ENCODE results near the gene GAS7. TPM values are rescaled to one million over a fixed set of nuclear protein-coding genes. Genes with fewer than 3 reads are reported as not detected.
A peak's percentile ranks its signal among the peaks of the same experiment; 100 is the strongest.

GAS7 gene
- total RNA-seq, 2 experiments from 2014 or later = 0.27 to 0.44 TPM

DNA sequence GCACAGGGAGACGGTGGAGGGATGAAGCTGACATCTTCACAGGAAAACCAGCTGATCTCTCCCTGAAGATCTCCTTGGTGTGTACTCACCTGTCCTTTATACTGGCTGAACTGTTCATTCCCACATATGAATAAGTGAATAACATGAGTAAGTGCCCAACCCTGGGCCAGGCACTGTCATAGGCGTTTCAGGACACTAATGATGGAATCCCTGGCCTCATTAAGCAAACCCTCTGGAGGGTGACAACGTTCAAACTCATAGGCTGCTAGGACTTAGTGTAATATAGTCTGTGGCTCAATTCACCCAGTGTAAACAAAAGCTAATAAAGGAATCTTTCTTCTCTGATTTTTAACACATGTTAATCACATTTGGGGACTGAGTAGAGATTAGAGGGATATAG, 24.5 kb downstream of the GAS7 start:
- DNase-seq = no peak
- Mint-ChIP-seq H3K4me1 (peaks cover 18% of the 10 kb centered on the region), H3K27me3 (peaks cover 9% of the 10 kb centered on the region), H3K4me3 (no peak overlapping the region), H3K27ac (no peak overlapping the region), H3K9me3 (no peaks in the 10 kb centered on the region), H3K36me3 (ENCODE audit: low read depth) (peaks cover 2% of the 10 kb centered on the region)
- POLR2A ChIA-PET = no interaction called here
- CTCF ChIA-PET = no interaction called here

DNA sequence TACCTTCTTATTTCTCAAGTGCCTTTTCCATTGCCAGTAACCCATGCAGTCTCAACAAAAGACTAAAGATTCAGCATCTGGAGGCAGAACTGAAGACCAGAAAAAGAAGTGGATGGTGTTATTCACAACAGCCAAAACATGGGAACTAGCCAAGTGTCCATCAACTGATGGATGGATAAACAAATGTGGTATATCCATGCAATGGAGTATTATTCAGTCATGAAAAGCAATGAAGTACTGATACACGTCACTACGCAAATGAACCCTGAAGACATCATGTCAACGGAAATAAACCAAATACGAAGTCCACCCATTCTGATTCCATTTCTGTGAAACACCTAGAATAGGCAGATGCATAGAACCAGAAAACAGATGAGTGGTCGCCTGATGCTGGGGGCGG, 25.6 kb downstream of the GAS7 start:
- CTCF ChIA-PET = no interaction called here
- Mint-ChIP-seq H3K4me3 (no peak overlapping the region), H3K27me3 (peaks cover 9% of the 10 kb centered on the region), H3K36me3 (ENCODE audit: low read depth) (peaks cover 2% of the 10 kb centered on the region), H3K4me1 (peaks cover 18% of the 10 kb centered on the region), H3K27ac (no peak overlapping the region), H3K9me3 (no peaks in the 10 kb centered on the region)
- POLR2A ChIA-PET = no interaction called here
- no peak for DNase-seq

DNA sequence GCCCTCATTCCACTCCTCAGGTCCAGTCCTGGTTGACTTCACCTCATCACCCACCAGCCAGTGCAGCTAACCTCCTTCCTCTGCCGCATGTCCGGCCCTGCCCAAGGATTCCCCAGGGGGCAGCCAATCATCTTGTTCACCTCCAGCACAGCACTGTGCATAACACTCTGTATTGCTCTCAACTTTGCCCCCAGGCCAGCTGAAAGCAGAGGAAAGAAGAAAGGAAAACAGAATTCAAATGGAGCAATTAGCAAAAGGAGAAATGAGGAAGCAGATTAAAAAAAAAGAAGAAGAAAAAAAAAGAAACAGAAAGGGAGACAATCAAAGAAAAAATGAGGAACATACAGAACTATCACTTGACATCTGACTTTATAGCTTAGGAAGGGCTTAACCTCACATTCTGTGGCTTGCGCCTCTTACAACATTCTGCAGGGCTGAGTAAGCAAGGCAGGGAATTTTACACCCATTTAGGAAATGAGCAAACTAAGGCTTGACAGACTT, 26.1 kb downstream of the GAS7 start:
- Mint-ChIP-seq H3K4me3 (no peak overlapping the region), H3K27me3 (peaks cover 9% of the 10 kb centered on the region), H3K9me3 (no peaks in the 10 kb centered on the region), H3K36me3 (ENCODE audit: low read depth) (peaks cover 2% of the 10 kb centered on the region), H3K4me1 (peaks cover 18% of the 10 kb centered on the region), H3K27ac (no peak overlapping the region)
- ChIA-PET CTCF (no interaction called here), POLR2A (no interaction called here)
- DNase-seq = no peak

DNA sequence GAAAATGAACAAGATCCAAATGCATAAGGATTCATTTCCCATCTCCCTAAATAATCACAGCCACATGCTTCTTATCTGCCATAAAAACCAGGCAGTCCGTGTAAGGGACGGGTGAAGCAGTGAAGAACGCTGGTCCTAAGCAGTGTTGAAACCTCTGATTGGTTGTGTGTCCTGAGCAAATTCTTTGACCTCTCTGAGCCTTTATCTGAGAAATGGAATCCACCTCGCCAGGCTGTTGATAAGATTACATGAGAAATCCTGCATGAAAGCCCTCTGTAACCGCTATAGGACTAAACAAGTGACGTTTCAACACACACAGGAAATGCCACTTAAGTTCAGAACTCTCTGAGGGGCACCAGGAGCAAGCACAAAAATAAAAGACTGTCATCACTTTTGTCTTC, 26.8 kb downstream of the GAS7 start:
- no peak overlapping the region for H3K4me3 Mint-ChIP-seq
- peaks cover 9% of the 10 kb centered on the region for H3K27me3 Mint-ChIP-seq
- no peak overlapping the region for H3K27ac Mint-ChIP-seq
- peaks cover 2% of the 10 kb centered on the region for H3K36me3 Mint-ChIP-seq (ENCODE audit: low read depth)
- H3K4me1 Mint-ChIP-seq = peaks cover 18% of the 10 kb centered on the region
- ChIA-PET POLR2A (no interaction called here), CTCF (no interaction called here)
- peak; percentile 7 for DNase-seq
- no peaks in the 10 kb centered on the region for H3K9me3 Mint-ChIP-seq

DNA sequence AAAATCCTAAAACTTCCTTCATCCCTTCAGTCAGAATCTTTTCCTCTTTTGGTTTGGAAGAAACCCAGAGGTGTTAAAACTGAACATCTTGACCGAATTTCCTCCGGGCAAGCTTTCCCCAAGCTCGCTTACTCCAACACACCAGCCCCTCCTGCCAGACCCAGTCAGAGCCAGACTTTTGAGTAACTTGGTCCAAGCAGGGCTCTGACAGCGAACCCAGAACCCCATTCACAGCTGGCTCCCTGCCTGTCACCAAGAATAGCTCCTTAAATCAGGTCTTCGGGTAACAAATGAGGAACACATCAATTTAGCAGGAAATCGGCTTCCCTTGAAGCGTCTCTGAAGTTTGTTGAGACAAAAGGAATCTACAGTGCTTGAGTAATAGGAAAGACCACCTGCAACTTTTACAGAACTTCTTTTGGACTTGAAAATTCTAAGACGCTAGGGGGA, 27.3 kb downstream of the GAS7 start:
- Mint-ChIP-seq H3K4me3 (no peak overlapping the region), H3K27me3 (peaks cover 9% of the 10 kb centered on the region), H3K9me3 (no peaks in the 10 kb centered on the region), H3K27ac (no peak overlapping the region), H3K36me3 (ENCODE audit: low read depth) (peaks cover 2% of the 10 kb centered on the region), H3K4me1 (peaks cover 18% of the 10 kb centered on the region)
- ChIA-PET CTCF (no interaction called here), POLR2A (no interaction called here)
- DNase-seq = no peak

DNA sequence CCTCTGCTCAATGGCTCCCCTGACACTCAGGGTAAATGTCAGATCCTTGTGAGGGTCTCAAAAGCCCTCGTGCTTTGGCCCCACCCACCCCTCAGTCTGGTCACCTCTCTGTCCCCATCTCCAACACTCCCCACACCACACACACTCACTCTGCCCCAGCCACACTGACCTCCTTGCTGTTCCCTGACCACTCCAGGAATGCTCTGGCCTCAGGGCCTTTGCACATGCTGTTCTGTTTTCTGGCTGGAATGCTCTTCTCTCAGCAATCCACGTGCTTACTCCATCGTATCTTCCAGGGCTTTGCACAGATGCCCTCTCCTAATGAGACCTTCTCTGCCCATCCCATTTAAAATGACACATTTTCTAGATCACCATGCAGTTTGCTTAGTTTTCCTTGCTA, 28.2 kb downstream of the GAS7 start:
- Mint-ChIP-seq H3K27me3 (peaks cover 9% of the 10 kb centered on the region), H3K4me3 (no peak overlapping the region), H3K27ac (no peak overlapping the region), H3K4me1 (peaks cover 18% of the 10 kb centered on the region), H3K36me3 (ENCODE audit: low read depth) (peaks cover 2% of the 10 kb centered on the region), H3K9me3 (no peaks in the 10 kb centered on the region)
- no peak for DNase-seq
- ChIA-PET CTCF (no interaction called here), POLR2A (no interaction called here)

DNA sequence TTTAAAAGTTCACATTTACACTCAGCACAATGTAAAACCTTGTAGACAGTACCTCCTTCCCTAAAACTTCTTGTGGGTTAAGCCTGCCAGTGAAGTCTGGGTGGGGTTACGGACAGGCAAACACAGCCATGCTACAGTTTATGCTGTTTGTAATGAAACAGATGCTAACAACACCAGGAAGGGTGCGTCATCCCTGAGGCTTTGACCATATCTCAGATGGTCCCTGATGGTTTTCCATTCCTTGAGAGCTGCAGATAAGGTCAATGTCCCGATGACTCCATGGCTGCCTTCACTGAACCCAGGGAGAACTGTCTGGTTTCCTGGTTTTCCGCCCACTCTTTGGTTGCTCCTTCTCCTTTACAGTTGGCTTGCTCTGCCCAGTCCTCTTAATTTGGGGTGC, 29.1 kb downstream of the GAS7 start:
- peaks cover 2% of the 10 kb centered on the region for H3K36me3 Mint-ChIP-seq (ENCODE audit: low read depth)
- peaks cover 9% of the 10 kb centered on the region for H3K27me3 Mint-ChIP-seq
- ChIA-PET CTCF (no interaction called here), POLR2A (no interaction called here)
- H3K9me3 Mint-ChIP-seq = no peaks in the 10 kb centered on the region
- DNase-seq = no peak
- H3K27ac Mint-ChIP-seq = no peak overlapping the region
- no peak overlapping the region for H3K4me3 Mint-ChIP-seq
- peaks cover 18% of the 10 kb centered on the region for H3K4me1 Mint-ChIP-seq

DNA sequence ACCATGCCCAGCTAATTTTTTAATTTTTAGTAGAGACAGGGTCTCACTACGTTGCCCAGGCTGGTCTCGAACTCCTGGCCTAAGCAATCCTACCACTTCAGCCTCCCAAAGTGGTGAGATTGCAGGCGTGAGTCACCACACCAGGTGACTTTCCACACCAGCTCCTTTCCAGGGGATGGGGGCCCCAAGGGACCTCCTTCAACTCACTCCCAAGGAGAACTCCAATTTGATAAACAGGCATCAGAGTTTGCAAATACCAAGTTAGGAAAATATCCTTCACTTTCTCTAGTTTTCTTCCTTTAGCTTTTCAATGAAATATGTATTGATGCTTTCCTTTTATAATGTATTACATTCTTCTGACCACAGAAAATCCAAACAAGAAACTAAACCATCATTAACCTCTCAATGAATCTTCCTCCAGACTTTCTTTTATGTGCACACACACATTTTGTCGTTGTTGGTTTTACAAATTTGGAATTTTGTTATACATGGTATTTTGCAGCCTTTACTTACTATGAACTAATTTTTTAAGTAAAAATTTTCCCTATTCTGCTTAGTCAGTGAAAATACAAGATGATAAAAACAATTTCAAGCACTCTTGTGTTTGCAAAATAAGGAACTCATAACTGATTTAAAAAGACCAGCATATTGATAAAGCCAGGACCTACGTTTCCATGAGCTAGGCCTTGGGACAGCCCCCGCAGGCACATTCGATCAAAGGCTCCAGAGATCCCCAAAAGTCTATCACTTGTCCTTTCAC, 32.0 kb downstream of the GAS7 start:
- POLR2A ChIA-PET = no interaction called here
- CTCF ChIA-PET = no interaction called here
- peaks cover 6% of the 10 kb centered on the region for H3K4me1 Mint-ChIP-seq

DNA sequence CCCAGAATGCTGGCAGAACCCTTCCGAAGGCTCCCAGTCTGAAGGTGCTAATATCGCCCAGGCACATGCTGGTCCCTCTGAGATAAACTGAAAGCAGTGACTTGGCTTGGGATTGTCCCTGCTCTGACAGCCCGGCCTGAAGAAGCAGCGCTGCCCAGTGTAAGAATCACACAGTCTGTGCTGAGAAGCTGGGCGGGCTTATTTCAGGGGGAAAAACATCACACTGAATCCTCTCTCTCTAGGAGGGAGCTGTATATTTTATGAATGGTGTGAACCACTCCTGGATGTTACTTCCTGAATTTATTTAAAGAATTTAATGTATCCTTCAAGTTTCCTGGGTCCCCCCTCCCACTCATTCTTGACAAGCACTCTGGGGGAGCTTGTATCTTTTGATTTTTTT, 36.3 kb downstream of the GAS7 start:
- Mint-ChIP-seq H3K9me3 (no peaks in the 10 kb centered on the region), H3K27me3 (no peaks in the 10 kb centered on the region), H3K36me3 (ENCODE audit: low read depth) (no peaks in the 10 kb centered on the region), H3K4me1 (peaks cover 3% of the 10 kb centered on the region), H3K4me3 (no peak overlapping the region), H3K27ac (no peak overlapping the region)
- CTCF ChIA-PET = interaction anchor here (1.4 kb wide), 1 partner anchor 19 kb away, joined by 4 read pairs; no protein-coding TSS in a partner anchor
- POLR2A ChIA-PET = no interaction called here
- no peak for DNase-seq

More for the DNA sequence above, 32.0 kb downstream of the GAS7 start:
- Mint-ChIP-seq H3K4me3 (no peak overlapping the region), H3K9me3 (no peaks in the 10 kb centered on the region), H3K36me3 (ENCODE audit: low read depth) (no peaks in the 10 kb centered on the region), H3K27me3 (peaks cover 9% of the 10 kb centered on the region), H3K27ac (no peak overlapping the region)
- DNase-seq = no peak

DNA sequence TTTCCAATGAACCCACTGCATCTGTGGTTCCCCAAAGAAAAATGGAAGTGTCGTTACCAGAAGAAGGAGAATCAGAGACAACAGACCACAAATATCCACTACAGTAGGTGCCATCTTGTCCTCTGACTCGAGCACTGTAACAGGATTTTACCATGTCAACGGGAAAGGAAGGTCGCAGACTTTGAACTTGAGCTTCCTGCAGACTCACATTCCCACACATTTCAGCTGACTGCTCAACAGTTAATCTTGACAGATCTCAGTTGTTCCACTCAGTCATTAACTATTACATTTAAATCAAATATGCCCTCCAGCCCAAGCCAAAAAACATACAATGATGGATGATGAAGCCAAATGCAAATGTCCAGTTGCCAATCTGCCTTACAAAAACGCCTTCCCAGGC, 37.0 kb downstream of the GAS7 start:
- ChIA-PET POLR2A (no interaction called here), CTCF (interaction anchor here (1.4 kb wide), 1 partner anchor 20 kb away, joined by 4 read pairs; no protein-coding TSS in a partner anchor)
- H3K4me1 Mint-ChIP-seq = peaks cover 6% of the 10 kb centered on the region
- no peak overlapping the region for H3K4me3 Mint-ChIP-seq
- no peak overlapping the region for H3K27ac Mint-ChIP-seq
- H3K27me3 Mint-ChIP-seq = no peaks in the 10 kb centered on the region
- no peaks in the 10 kb centered on the region for H3K36me3 Mint-ChIP-seq (ENCODE audit: low read depth)
- DNase-seq = no peak
- no peaks in the 10 kb centered on the region for H3K9me3 Mint-ChIP-seq

DNA sequence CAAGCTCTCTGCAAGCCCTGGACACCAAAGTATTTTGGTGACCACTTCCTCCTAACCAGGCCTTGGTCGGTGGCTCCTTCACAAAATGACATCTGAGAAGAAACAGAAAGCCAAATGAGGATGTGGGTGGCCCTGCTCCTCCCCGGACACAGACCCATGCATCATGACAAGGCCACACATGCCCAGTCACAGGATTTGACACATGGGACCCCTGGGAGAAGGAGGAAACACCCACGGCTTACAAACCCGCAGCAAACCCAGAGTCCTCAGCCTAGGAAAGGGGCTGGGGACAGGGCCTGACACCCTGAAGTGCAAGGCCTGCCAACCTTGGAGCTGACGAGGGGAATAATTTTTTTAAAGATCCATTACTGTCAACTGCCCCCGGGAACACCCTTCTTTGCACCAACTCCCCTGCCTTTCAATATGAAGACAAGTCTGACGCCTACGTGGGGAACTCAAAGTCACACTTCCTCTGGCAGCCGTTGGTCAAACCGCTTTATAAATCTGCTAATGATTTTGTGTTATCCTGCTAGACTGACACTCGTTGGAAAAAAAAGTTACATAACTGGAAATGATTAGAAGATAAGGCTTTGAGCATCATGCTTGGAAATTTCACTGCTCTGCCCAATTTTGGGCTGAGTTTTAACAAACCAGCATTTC, 41.3 kb downstream of the GAS7 start:
- peaks cover 6% of the 10 kb centered on the region for H3K4me1 Mint-ChIP-seq
- DNase-seq = no peak
- POLR2A ChIA-PET = no interaction called here
- no peaks in the 10 kb centered on the region for H3K27me3 Mint-ChIP-seq
- CTCF ChIA-PET = no interaction called here
- H3K4me3 Mint-ChIP-seq = no peak overlapping the region
- no peaks in the 10 kb centered on the region for H3K9me3 Mint-ChIP-seq
- no peak overlapping the region for H3K27ac Mint-ChIP-seq
- H3K36me3 Mint-ChIP-seq (ENCODE audit: low read depth) = no peaks in the 10 kb centered on the region

DNA sequence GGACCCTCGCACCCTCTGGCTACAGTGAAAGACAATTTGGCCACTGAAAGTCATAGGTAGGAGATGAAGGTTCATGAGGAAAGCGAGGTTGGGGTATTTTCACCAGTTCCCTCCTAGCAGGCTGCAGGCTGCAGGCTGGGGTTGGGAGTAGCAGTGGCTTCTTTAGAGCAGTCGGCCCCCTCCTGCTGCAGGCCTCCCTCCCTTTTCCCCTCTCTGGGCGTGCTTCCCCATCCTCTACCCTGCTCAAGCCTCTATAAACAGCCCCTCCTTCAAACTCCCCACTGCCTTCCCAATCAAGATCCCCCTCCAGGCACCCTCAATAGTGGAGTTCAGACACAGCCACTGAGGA, 41.8 kb downstream of the GAS7 start:
- peaks cover 11% of the 10 kb centered on the region for H3K4me1 Mint-ChIP-seq
- ChIA-PET POLR2A (no interaction called here), CTCF (no interaction called here)
- no peak for DNase-seq
- H3K27ac Mint-ChIP-seq = no peak overlapping the region
- H3K36me3 Mint-ChIP-seq (ENCODE audit: low read depth) = no peaks in the 10 kb centered on the region
- no peaks in the 10 kb centered on the region for H3K27me3 Mint-ChIP-seq
- H3K4me3 Mint-ChIP-seq = no peak overlapping the region
- H3K9me3 Mint-ChIP-seq = no peaks in the 10 kb centered on the region

DNA sequence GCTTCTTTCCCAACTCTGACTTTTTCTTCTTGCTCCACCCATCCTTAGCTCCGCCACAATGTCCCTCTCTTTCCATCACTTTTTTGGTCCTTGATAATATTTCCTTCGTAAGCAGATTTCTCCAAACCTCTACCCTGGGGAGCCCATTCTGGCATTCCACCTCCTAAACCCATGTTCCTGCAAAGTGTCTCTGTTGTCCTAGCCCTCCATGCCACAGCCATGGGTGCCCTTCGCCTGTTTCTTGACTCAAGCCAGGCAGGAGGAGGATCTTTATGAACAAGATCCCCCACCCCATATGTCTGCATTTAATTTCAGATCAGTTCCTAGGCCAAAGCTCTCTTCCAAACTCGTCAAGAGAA, 42.4 kb downstream of the GAS7 start:
- no peak overlapping the region for H3K4me3 Mint-ChIP-seq
- CTCF ChIA-PET = interaction anchor here (1.3 kb wide), 1 partner anchor 15 kb away, joined by 3 read pairs; no protein-coding TSS in a partner anchor
- no peak overlapping the region for H3K27ac Mint-ChIP-seq
- H3K9me3 Mint-ChIP-seq = no peaks in the 10 kb centered on the region
- no peak for DNase-seq
- POLR2A ChIA-PET = no interaction called here
- no peaks in the 10 kb centered on the region for H3K36me3 Mint-ChIP-seq (ENCODE audit: low read depth)
- peaks cover 11% of the 10 kb centered on the region for H3K4me1 Mint-ChIP-seq
- H3K27me3 Mint-ChIP-seq = no peaks in the 10 kb centered on the region
